Fibroblast of peridontal ligament (primary cell): ENCODE data around the gene STK32C.
"Not testable (repeated sequence)": the region's sequence is repeated elsewhere in the genome, so short reads cannot be mapped to it uniquely, and the experiment has no call there.

ENCODE experiments used
- DNase-seq: peaks from one replicate; pipeline ENCODE4 v3.0.0-alpha.2; 2010; ENCODE audit errors: extremely low read depth

STK32C gene

DNA sequence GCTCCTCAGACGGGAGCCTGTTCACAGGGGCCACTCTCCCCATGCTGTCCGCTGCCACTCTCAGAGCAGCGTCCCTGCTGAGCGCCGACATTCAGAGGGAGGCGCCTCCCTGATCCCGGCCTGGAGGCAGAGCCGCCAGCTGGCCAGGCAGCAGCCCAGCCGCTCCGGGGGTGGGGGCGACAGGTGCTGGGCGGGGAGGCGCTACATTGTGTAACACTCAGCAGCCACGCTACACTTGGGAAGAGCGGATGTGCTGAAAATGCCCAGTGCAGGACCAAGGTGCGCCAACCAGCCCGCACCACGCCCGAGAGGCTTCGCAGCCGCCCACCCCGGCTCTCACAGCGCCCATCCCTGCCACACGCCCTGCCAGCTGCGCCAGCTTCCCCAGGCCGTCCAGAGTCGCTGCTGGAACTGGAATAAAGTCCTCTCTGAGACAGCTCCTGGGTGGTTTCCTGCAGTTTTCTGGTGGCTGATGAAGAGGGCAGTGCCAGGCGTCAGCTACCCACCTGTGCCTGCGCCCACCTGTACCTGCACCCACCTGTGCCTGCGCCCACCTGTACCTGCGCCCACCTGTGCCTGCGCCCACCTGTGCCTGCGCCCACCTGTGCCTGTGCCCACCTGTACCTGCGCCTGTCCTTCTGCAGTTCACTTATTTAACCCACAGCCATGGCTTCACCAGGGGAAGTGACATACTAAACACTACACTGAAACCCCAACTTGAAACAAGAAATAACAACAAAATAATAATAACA is 25.7 kb downstream of the STK32C start:
- no peak for DNase-seq

DNA sequence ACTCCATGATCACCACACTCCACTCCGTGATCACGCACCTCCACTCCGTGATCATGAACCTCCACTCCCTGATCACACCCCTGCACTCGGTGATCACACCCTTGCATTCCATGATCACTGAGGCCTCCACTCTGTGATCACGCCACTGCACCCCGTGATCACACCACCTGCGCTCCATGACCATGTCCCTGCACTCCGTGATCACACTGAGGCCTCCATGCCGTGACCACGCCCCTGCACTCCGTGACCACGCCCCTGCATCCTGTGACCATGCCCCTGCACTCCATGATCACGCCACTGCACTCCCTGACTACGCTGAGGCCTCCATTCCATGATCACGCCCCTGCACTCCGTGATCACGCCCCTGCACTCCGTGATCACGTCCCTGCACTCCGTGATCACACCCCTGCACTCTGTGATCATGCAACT is 27.1 kb downstream of the STK32C start:
- no peak for DNase-seq

DNA sequence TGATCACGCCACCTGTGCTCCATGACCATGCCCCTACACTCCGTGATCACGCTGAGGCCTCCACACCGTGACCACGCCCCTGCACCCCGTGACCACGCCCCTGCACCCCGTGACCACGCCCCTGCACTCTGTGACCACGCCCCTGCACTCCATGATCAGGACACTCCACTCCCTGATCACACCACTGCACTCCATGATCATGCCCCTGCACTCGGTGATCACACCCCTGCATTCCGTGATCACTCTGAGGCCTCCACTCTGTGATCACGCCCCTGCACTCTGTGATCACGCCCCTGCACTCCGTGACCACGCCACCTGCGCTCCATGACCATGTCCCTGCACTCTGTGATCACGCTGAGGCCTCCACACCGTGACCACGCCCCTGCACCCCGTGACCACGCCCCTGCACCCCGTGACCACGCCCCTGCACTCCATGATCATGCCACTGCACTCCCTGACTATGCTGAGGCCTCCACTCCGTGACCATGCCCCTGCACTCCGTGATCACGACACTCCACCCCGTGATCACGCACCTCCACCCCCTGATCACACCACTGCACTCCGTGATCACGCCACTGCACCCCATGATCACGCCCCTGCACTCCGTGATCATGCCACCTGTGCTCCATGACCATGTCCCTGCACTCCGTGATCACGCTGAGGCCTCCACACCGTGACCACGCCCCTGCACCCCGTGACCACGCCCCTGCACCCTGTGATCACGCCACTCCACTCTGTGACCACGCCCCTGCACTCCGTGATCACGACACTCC is 27.7 kb downstream of the STK32C start:
- DNase-seq: no peak

DNA sequence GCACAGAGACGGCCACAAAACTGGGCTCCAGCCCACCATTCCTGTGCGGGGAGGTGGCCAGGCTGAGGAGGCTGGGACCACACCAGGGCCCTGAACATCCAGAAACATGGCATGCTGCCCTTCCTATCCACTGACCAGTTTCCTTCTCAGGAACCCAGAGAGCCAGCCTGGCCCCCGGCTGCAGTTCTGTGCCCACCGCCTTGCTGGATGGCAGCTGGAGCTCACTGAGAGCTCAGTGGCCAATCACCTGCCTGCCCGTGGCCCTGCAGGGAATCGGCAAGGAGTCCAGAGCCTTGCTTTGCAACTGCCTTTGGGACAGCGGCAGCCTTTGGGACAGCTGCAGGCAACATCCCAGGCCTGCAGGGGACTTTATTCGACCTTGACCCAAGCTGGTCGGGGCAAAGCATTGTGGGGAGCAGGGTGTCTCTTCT is 30.4 kb downstream of the STK32C start:
- no peak for DNase-seq

DNA sequence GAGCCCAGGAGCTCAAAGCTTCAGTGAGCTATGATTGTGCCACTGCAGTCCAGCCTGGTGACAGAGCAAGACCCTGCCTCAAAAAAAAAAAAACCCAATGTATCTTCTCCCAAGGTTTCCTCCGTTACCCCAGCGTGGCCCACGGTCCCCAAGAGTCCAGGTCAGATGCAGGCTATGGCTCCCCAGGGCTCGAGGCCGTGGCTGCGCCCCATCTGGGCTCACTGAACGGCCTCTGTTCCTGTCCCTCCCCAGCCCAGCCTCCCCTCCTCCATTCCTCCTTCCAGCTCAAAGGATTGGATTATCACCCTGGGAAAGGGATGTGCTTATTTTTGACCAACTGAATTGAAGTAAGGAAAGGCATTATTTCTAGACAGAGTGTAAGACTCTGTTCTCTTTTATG is 31.0 kb downstream of the STK32C start:
- no peak for DNase-seq

DNA sequence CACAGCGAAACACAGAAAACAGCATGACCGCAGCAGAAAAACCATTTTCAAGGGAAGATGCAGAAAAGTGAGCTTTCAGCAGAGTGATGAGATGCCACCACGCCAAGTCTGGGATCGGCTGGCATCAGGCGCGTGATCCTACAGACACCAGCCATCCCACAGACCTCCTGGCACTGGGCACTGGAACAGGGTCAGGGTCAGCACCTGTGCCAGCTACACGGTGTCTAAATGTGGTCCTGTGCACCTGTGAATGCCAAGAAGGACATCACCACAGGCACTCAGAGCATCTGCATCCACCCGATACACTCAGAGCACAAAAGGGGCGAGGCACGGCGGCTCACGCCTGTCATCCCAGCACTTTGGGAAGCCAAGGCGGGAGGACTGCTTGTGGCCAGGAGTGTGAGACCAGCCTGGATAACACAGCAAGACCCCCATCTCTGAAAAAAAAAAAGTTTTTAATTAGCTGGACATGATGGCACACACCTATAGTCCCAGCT is 31.5 kb downstream of the STK32C start:
- no peak for DNase-seq

DNA sequence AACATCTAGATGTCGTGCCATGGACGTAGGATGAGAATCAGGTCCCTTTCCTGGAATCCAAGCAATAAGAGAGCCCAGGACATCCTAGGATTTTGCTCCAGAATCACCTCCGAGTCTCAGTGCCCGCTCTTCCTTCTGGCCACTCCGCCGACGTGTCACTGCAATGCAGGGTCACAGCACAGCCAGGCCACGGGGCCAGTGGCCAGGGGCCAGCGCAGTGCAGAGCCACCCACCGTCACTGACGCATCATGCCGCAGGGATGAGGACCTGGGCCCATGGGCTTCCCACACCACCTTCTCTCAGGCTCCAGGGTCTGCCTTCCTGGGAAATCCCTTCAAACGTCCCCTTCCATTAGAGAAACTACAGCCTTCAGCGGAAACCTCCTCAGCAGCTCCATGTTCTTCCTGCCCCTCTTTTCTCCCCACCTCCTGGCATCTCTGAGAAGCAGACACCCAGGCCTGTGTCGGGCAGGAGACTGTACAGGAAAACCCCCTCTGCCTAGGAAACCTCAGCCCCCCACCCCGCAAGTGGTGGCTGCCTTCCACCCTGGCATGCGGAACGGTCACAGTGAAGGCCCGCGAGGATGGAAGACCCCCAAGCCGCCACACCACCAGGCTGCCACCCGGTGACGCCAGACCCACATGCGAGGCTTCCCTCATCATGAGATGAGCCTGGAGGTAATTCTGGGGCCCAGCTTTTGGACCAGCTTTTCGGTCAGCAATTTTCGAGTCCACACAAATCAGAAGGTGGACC is 32.1 kb downstream of the STK32C start:
- no peak for DNase-seq

DNA sequence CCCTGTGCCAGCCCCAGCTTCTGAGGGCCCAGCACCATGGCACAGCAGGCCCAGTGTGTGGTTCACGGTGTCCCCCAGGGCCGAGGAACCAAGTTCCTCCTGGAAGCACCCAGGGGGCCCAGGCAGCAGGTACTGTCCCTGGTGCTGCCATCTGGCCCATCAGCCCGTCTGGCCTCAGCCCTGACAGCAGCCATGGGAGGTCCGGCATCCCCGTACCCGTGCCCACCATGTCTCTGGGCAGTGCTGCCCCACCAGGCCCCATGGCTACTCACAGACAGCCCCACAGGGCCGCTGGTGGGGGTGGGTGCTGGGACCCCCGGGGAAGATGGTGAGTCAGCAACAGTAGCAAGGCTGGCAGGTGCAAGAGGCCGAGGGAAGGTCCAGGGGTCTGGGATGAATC is 32.8 kb downstream of the STK32C start:
- no peak for DNase-seq

DNA sequence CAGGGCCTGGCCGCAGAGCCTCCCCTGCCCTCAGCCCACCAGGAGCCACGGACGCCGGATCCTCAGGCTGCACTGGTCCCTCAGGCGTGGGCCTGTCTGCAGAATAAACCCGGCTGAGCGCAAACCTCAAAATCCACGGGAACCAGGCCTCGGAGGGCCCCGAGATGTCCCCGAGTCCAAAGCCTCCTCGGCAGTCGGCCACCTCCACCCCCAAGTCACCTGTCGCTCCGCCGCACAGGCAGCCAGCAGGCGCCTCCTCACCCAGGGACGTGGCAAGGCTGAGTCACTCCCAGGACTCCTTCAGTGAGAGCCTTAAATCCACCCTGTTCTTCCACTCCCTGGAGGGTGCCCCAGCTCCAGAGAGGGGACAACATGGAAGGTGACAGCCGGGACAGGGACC is 33.2 kb downstream of the STK32C start:
- no peak for DNase-seq

DNA sequence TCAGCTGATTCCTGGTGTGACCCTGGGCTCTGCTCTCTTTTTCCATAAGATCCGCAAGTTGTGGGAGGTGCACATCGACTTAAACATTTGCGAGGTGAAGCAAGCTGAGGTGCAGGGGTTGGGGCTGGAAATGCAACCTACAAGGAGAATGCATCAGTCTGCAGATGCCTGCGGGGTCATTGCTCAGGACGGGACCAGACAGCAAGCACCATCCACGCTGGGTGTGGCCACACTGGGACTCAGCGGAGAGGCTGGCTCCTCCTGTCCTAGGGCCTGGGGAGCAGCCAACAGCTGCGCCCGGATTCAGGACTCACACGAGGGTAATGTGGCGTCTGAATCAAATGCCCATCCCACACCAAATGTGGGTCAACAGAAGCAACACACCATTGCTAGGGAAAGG is 33.8 kb downstream of the STK32C start:
- no peak for DNase-seq

DNA sequence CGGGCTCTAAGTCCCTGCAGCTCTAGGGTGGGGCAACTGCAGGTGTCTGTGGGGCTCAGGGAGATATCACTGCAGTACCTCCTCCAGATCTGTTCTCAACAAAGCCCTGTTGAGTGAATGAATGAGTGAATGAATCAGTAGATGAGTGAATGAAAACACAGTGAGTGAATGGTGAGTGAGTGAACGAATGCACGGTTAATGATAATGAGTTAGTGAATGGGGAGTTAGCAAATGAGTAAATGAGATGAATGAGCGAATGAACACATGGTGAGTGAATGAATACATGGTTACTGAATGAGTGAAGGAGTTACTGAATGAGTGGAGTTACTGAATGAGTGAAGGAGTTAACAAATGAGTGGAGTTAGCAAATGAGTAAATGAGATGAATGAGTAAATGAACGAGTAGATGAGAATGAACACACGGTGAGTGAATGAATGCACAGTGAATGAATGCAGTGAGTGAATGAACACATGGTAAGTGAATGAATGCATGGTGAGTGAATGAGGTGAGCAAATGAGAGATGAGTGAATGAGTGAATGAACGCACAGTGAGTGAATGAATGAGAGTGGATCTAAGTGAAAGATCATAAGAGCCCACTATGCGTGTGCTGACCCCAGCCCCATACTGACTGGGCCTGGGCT is 34.3 kb downstream of the STK32C start:
- DNase-seq: no peak

DNA sequence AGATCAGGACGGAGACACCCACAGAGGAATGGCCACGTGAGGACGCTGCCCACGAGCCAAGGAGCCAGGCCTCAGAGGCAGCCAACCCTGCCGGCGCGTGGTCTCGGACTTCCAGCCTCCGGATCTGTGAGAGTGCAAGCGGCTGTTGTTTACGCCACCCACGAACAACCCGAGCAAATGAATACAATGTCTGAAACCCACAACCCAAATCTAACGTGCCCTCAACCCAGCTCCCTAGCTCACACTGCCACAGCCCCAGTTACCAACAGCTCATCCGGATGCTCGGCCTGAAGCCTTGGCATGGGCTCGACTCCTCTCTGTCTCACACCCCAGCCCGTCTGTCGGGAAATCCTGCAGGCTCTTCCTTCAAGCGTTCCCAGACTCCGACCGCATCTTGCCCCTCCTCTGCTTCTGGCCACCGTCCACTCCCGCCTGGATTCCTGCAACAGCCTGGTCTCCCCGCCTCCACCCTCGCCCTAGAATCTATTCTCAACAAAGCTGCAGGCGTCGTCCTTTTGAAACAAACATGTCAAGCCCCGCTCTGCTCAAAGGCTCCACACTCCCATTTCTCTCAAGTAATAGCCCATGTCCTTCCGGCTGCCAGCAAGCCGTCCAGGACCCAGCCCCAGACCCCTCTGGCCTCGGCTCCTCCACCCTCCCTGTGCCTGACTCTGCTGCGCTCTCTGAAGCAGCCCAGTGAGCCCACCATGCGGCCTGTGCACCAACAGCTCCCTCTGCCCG is 35.3 kb downstream of the STK32C start:
- DNase-seq: peak; percentile 63

DNA sequence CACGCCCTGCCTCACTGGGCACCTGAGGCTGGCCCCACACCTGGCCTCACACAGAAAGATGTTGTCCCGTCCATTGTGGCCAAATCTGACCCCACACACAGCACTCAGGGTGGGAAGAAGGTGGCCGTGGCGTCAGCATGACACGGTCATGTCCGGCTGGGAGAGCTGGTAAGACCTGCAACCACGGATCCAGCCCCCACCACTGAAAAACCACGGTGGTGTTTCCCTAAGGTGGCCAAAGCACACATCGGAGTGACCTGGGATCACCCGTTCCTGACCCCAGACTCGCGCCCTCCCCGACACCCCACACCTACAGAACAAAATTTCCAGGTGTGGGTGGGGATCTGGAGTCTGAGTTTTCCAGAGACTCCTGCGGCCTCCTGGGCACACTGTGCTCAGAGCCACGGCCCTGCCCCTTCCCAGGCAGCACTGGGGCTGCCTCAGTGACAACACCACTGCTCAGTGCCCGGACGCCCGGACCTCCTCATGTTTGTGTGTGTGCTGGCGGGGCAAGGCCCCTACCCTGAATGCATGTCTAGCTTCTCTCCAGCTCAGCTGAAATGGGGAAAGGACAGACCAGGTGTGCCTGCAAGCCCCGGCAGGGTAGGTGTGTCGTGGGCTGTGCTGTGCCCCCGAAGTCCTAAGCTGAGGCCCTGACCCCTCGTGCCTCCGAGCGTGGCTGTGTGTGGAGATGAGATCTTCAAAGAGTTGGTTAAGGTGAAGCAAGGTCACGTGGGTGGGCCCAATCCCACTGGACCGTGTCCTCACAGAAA is 36.1 kb downstream of the STK32C start:
- no peak for DNase-seq

DNA sequence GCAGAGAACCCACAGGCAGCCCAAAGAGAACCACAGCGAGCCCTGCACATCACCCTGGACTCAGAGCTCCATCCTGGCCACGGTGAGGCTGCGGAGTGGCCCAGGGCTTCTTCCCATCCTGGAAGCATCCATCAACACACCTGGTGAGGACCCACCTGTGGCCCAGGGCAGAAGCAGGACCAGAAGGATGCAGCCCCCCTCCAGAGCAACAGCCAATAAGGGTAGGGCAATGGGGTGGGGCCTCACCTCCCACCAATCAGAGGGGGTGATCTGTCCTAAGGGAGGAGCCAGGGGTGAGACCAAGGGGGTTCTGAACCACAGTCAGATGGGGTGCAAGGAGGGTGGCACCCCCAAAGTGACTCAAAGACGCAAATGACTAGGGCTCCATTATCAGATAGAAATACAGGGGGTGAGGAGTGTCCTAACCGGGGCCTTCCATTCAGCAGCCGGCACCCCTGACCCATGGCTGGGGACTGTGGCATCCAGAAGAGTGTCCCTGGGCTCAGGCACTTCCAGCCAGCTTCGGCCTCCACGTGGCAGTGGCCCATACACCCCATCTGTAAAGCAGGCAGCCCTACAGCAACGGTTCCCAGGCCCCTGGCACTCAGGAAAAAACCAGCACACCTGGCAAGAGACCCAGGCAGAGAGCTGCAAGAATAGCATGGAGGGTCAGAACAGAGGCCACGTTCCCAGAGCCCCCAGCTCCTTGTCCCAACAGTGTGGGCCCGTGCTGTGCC is 36.9 kb downstream of the STK32C start:
- DNase-seq: no peak

DNA sequence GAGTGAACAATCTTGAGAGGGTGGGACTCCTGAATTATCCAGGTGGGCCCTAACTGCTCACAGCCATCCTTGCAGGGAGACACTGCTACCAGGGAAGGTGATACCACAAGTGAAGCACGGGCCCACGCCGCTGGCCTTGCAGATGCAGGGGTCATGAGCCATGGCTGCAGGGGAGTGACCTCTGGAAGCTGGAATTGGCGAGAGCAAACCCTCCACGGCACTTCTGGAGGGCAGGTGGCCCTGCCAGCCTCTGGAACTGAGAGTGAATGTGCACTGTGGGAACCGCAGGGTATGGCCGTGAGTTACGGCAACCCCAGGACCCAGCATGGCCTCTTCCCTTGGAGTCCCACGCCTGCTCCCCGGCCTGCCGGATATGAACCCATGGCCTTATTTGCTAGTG is 37.5 kb downstream of the STK32C start:
- no peak for DNase-seq

DNA sequence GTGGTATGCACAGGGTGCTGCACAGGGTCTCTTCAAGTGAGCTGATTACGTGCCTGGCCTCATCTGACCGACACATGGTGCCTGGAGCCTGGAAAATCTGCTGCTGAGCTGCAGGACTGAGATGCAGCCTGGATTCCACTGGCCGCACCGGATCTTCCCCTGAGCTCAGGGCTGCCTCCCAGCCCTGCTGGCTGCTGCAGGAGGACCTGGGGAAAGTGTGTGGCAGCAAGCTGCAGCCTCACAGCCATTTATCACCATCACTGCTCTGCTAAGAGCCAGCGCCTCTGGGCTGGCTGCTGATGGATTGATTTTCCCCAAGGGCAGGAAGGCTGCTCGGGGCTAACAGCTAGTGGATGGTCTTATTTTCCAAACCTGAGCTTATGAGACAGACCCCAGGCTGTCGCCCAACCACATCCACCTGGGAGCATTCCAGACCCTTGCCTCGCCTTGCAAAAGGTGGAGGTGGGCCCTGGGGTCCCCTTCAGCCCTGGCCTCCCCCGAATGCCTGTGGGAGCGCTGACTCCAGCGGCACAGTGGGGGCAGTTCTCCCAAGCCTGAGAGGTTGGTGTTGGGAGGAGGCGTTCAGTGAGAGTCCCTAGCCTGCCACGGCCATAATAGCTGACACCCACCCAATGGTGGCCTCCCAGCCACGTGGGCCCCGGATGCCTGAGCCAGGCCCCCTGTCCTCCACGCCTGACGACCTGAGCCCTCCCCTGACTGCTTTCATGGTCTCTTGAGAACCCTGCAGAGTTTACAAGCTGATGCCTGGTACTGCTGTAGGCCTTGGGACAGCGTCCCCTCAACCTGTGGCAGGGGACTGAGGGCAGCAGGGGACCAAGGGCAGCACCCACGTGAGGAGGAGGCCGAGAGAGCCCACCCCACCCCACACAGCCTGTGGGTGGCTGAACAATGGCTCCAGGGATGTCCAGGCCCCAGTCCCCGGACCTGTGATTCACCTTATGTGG is 38.2 kb downstream of the STK32C start:
- no peak for DNase-seq

DNA sequence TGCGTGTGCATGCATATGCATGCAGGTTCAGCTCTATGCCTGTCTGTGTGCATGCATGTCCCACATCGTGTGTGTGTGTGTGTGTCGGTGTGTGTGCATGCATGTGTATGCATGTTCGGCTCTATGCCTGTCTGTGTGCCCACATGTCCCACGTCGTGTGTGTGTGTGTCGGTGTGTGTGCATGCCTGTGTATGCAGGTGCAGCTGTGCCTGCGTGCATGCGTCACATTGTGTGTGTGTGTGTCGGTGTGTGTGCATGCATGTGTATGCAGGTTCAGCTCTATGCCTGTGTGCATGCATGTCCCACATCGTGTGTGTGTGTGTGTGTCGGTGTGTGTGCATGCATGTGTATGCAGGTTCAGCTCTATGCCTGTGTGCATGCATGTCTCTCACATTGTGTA is 39.8 kb downstream of the STK32C start:
- not testable (repeated sequence) for DNase-seq

DNA sequence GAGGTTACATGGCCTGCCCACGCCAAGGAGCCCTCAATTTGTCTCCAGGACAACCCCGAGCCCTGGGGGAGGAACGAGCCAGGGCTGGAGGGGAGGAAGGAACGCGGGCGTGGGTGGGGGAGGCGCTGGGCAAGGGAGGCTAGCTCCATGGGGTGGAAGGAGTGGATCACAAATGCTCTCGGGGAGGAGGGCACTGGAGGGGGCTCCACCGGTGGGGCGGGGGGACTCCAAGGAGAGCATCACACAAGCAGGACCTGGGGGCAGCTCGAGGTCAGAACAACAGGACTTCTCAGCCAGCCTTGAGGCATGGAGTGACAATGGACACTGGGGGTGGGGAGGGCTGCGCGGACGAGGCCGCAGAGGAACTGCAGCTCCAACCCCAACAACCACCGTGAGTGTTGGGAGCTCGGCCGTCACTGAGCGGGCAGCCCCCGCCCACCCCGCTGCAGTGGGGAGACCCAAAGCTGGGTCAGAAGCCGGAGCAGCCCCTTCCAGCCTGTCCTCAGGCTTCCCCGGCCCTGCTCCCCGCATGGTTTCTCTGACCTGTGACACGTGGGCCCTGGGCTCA is 41.1 kb downstream of the STK32C start:
- DNase-seq: no peak
